ENCODE data around the gene ACOXL.
"Not testable (repeated sequence)": the region's sequence is repeated elsewhere in the genome, so short reads cannot be mapped to it uniquely, and the experiment has no call there.

The ACOXL gene

GRCh38 chr2:111042772-111043771, 310.7 kb downstream of the ACOXL start:
- no peak overlapping the region for H3K23ac ChIP-seq (ENCODE audit: low read length in 2 of 2)
- no peaks in the 10 kb centered on the region for H3K4me1 ChIP-seq (ENCODE audit: control insufficient read depth, insufficient read depth, low read depth, low read length)
- H2BK5ac ChIP-seq (ENCODE audit: low read depth, low read length, poor library complexity, severe bottlenecking) = no peak overlapping the region
- H4K8ac ChIP-seq (ENCODE audit: low read length) = no peak overlapping the region
- no peaks in the 10 kb centered on the region for H3K36me3 ChIP-seq (ENCODE audit: control insufficient read depth in 1 of 2, insufficient read depth in 2 of 2, low read depth in 1 of 2, low read length in 2 of 2)
- no peak for DNase-seq
- no peaks in the 10 kb centered on the region for H3K9me3 ChIP-seq (ENCODE audit: control insufficient read depth, low read length)
- no peak overlapping the region for H3K4me2 ChIP-seq (ENCODE audit: low read length, poor library complexity, severe bottlenecking)
- H3K14ac ChIP-seq (ENCODE audit: low read length in 2 of 2) = no peak overlapping the region
- no peak overlapping the region for H3K4ac ChIP-seq (ENCODE audit: low read depth in 1 of 2, low read length in 2 of 2)
- no peak overlapping the region for H3K27ac ChIP-seq (ENCODE audit: low read length, poor library complexity, severe bottlenecking)
- no peak overlapping the region for H2AK5ac ChIP-seq (ENCODE audit: low read length, severe bottlenecking)
- H3K9ac ChIP-seq (ENCODE audit: low read length) = no peak overlapping the region
- peaks cover 65 to 77% of the 10 kb centered on the region in 2 experiments for H3K27me3 ChIP-seq (ENCODE audit: control insufficient read depth in 1 of 2, insufficient read depth in 1 of 2, low read length in 2 of 2)
- no peak overlapping the region for H4K91ac ChIP-seq (ENCODE audit: low read length)
- no peaks in the 10 kb centered on the region for H3K79me1 ChIP-seq (replicated peaks; ENCODE audit: low read length, poor library complexity, severe bottlenecking)
- H2AFZ ChIP-seq (ENCODE audit: low read depth, low read length) = no peak overlapping the region
- no peak overlapping the region for H2BK120ac ChIP-seq (ENCODE audit: low read depth, low read length)
- no peak overlapping the region for H2BK15ac ChIP-seq (ENCODE audit: low read depth, poor library complexity, severe bottlenecking)
- WGBS = 78% methylated on average over 20 of the region's 20 CpGs
- no peak overlapping the region for H3K4me3 ChIP-seq (ENCODE audit: insufficient read depth in 1 of 2, low read depth in 1 of 2, low read length in 2 of 2)
- H3K18ac ChIP-seq (ENCODE audit: low read depth in 1 of 2, low read length in 2 of 2) = no peak overlapping the region
- H2BK12ac ChIP-seq (ENCODE audit: low read length in 2 of 2) = no peak overlapping the region

- Histone ChIP-seq H2BK5ac (ENCODE audit: low read depth, low read length, poor library complexity, severe bottlenecking) (no peak overlapping the region), H2BK120ac (ENCODE audit: low read depth, low read length) (no peak overlapping the region), H4K91ac (ENCODE audit: low read length) (no peak overlapping the region), H3K27ac (ENCODE audit: low read length, poor library complexity, severe bottlenecking) (no peak overlapping the region), H3K36me3 (ENCODE audit: control insufficient read depth in 1 of 2, insufficient read depth in 2 of 2, low read depth in 1 of 2, low read length in 2 of 2) (no peaks in the 10 kb centered on the region), H2AK5ac (ENCODE audit: low read length, severe bottlenecking) (no peak overlapping the region), H3K18ac (ENCODE audit: low read depth in 1 of 2, low read length in 2 of 2) (no peak overlapping the region), H2BK15ac (ENCODE audit: low read depth, poor library complexity, severe bottlenecking) (no peak overlapping the region), H3K4me3 (ENCODE audit: insufficient read depth in 1 of 2, low read depth in 1 of 2, low read length in 2 of 2) (no peak overlapping the region), H3K23ac (ENCODE audit: low read length in 2 of 2) (no peak overlapping the region), H3K9me3 (ENCODE audit: control insufficient read depth, low read length) (no peaks in the 10 kb centered on the region), H2AFZ (ENCODE audit: low read depth, low read length) (no peak overlapping the region), H3K4ac (ENCODE audit: low read depth in 1 of 2, low read length in 2 of 2) (no peak overlapping the region), H3K27me3 (ENCODE audit: control insufficient read depth in 1 of 2, insufficient read depth in 1 of 2, low read length in 2 of 2) (peaks cover 71 to 81% of the 10 kb centered on the region in 2 experiments), H4K8ac (ENCODE audit: low read length) (no peak overlapping the region), H3K9ac (ENCODE audit: low read length) (no peak overlapping the region), H3K4me2 (ENCODE audit: low read length, poor library complexity, severe bottlenecking) (no peak overlapping the region), H2BK12ac (ENCODE audit: low read length in 2 of 2) (no peak overlapping the region), H3K4me1 (ENCODE audit: control insufficient read depth, insufficient read depth, low read depth, low read length) (no peaks in the 10 kb centered on the region), H3K79me1 (replicated peaks; ENCODE audit: low read length, poor library complexity, severe bottlenecking) (no peaks in the 10 kb centered on the region), H3K14ac (ENCODE audit: low read length in 2 of 2) (no peak overlapping the region)
- DNase-seq = no peak
- WGBS = 89% methylated on average over 4 of the region's 4 CpGs
These were observed 311.7 kb downstream of the ACOXL start for GRCh38 chr2:111044066-111044465.

- H3K9me3 ChIP-seq (ENCODE audit: control insufficient read depth, low read length); H3K4me3 ChIP-seq (ENCODE audit: insufficient read depth in 1 of 2, low read depth in 1 of 2, low read length in 2 of 2); DNase-seq; H3K4me1 ChIP-seq (ENCODE audit: control insufficient read depth, insufficient read depth, low read depth, low read length); H2AK5ac ChIP-seq (ENCODE audit: low read length, severe bottlenecking); H4K91ac ChIP-seq (ENCODE audit: low read length); H3K9ac ChIP-seq (ENCODE audit: low read length); H3K23ac ChIP-seq (ENCODE audit: low read length in 2 of 2); H2BK12ac ChIP-seq (ENCODE audit: low read length in 2 of 2); H2BK120ac ChIP-seq (ENCODE audit: low read depth, low read length); H3K4ac ChIP-seq (ENCODE audit: low read depth in 1 of 2, low read length in 2 of 2); H2BK5ac ChIP-seq (ENCODE audit: low read depth, low read length, poor library complexity, severe bottlenecking); H3K79me1 ChIP-seq (replicated peaks; ENCODE audit: low read length, poor library complexity, severe bottlenecking); H3K4me2 ChIP-seq (ENCODE audit: low read length, poor library complexity, severe bottlenecking); H4K8ac ChIP-seq (ENCODE audit: low read length); H2BK15ac ChIP-seq (ENCODE audit: low read depth, poor library complexity, severe bottlenecking); H3K36me3 ChIP-seq (ENCODE audit: control insufficient read depth in 1 of 2, insufficient read depth in 2 of 2, low read depth in 1 of 2, low read length in 2 of 2); H3K14ac ChIP-seq (ENCODE audit: low read length in 2 of 2); H2AFZ ChIP-seq (ENCODE audit: low read depth, low read length); H3K27ac ChIP-seq (ENCODE audit: low read length, poor library complexity, severe bottlenecking); H3K18ac ChIP-seq (ENCODE audit: low read depth in 1 of 2, low read length in 2 of 2): not testable (repeated sequence)
- WGBS = 88% methylated on average over 6 of the region's 6 CpGs
- peaks cover 74 to 85% of the 10 kb centered on the region in 2 experiments for H3K27me3 ChIP-seq (ENCODE audit: control insufficient read depth in 1 of 2, insufficient read depth in 1 of 2, low read length in 2 of 2)
These were observed 312.9 kb downstream of the ACOXL start for GRCh38 chr2:111045236-111045635.

DNA sequence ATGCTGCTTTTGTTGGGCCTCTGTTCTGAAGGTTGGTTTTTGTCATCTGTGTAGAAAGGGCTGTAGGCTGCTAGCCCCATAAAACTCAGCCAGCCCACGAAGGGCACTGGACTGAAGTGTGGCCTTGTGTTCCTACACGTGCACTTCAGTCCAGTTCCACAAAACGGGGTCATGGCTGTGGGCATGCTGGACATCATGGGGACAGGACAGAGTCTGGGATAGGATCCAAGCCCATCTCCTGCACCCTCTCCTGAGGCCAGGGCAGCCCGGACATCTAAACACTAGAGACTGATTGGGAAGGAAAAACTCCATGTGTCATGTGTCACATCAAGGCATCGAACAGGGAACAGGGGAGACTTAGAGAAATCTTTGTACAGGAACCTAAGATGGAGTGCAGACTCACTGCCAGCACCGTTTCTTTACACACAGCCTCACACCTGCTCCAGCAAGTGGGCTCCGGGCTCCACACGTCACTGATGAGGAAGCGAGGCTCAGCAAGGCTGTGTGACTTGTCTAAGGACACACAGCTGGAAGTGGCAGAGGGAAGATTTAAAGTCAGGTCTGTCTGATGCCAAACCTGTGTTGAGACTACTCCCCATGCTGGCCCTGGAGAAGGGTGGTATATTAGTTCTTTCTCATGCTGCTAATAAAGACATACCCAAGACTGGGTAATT, 313.5 kb downstream of the ACOXL start:
- Histone ChIP-seq H4K91ac (ENCODE audit: low read length) (no peak overlapping the region), H2AK5ac (ENCODE audit: low read length, severe bottlenecking) (no peak overlapping the region), H3K23ac (ENCODE audit: low read length in 2 of 2) (no peak overlapping the region), H2BK120ac (ENCODE audit: low read depth, low read length) (no peak overlapping the region), H3K9ac (ENCODE audit: low read length) (no peak overlapping the region), H4K8ac (ENCODE audit: low read length) (no peak overlapping the region), H3K79me1 (replicated peaks; ENCODE audit: low read length, poor library complexity, severe bottlenecking) (no peaks in the 10 kb centered on the region), H3K36me3 (ENCODE audit: control insufficient read depth in 1 of 2, insufficient read depth in 2 of 2, low read depth in 1 of 2, low read length in 2 of 2) (no peaks in the 10 kb centered on the region), H3K4me1 (ENCODE audit: control insufficient read depth, insufficient read depth, low read depth, low read length) (peaks cover 2% of the 10 kb centered on the region), H3K9me3 (ENCODE audit: control insufficient read depth, low read length) (no peaks in the 10 kb centered on the region), H3K14ac (ENCODE audit: low read length in 2 of 2) (no peak overlapping the region), H2BK12ac (ENCODE audit: low read length in 2 of 2) (no peak overlapping the region), H2BK5ac (ENCODE audit: low read depth, low read length, poor library complexity, severe bottlenecking) (no peak overlapping the region), H3K4ac (ENCODE audit: low read depth in 1 of 2, low read length in 2 of 2) (no peak overlapping the region), H2AFZ (ENCODE audit: low read depth, low read length) (no peak overlapping the region), H2BK15ac (ENCODE audit: low read depth, poor library complexity, severe bottlenecking) (no peak overlapping the region), H3K27ac (ENCODE audit: low read length, poor library complexity, severe bottlenecking) (no peak overlapping the region), H3K4me2 (ENCODE audit: low read length, poor library complexity, severe bottlenecking) (no peak overlapping the region), H3K18ac (ENCODE audit: low read depth in 1 of 2, low read length in 2 of 2) (no peak overlapping the region), H3K4me3 (ENCODE audit: insufficient read depth in 1 of 2, low read depth in 1 of 2, low read length in 2 of 2) (no peak overlapping the region), H3K27me3 (ENCODE audit: control insufficient read depth in 1 of 2, insufficient read depth in 1 of 2, low read length in 2 of 2) (peaks cover 76 to 85% of the 10 kb centered on the region in 2 experiments)
- 83% methylated on average over 8 of the region's 9 CpGs for WGBS
- no peak for DNase-seq

All from mesenchymal stem cell (in vitro differentiated cells and primary cell).